NCI-H510A (cell line): ENCODE data around the gene SENP7.
"Not testable (repeated sequence)": the region's sequence is repeated elsewhere in the genome, so short reads cannot be mapped to it uniquely, and the experiment has no call there.

ENCODE experiments used
- DNase-seq: peaks from one replicate; lab custom pipeline; 2025; lab: John Stamatoyannopoulos, UW

SENP7 gene

GRCh38 chr3:101329016-101329673 is 183.9 kb downstream of the SENP7 start:
- no peak for DNase-seq

- no peak for DNase-seq
These were observed 187.4 kb downstream of the SENP7 start for GRCh38 chr3:101325393-101326134.

- no peak for DNase-seq
These were observed 192.5 kb downstream of the SENP7 start, which contains the start of gene IMPG2 for GRCh38 chr3:101320475-101320874. Gene IMPG2 (minus strand): TSS chr3:101320575. CDS start chr3:101320372, 203 bp downstream.

DNA sequence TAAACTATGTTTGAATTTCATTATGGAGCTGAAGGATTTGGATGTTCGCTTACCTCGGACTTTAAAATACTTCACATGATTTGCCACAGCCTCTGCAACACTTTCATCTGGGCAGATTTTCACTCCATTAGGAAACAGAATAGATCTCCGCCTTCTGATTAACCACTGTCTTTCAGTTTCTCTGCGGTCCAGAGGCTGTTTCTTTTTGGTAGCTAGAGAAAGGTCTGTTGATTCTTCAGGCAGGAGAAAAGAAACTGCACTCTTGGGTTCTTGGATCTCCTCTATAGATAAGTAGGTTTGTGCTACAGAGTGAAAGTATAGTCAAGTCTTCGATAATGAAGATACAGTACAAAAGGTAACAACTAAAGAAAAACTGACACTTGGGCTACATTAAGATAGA is 193.5 kb downstream of the SENP7 start:
- DNase-seq = no peak

GRCh38 chr3:101312545-101312944 is 200.5 kb downstream of the SENP7 start:
- DNase-seq = no peak

DNA sequence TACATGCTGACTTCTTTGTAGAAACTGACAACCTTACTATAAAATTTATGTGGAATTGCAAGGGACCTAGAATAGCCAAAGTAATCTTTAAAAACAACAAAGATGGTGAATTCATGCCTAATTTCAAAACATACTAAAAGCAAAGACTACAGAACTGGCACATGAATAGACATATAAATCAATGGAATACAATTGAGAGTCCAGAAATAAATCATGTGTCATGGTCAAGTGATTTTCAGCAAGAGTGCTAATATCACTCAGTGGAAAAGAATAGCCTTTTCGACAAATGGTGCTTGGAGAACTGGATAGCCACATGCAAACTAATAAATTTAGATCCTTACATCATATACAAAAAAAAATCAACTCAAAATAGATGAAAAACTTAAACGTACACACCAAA is 201.3 kb downstream of the SENP7 start:
- DNase-seq = no peak

DNA sequence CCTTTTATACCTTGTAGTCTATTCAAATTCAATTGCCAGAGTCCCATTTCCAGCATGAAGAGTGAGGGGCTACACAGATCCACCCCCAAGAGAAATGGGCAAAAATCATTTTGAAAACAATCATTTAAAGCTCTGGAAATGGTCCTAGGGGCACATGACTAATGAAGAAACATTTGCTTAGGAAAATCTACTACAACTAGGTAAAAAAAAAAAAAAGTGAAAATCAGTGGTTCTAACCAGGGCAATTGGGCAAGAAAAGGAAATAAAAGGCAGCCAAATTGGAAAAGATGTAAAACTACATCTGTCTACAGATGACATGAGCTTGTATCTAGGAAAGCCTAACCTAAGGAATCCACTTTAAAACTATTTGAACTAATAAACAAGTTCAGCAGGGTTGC is 202.0 kb downstream of the SENP7 start:
- no peak for DNase-seq

DNA sequence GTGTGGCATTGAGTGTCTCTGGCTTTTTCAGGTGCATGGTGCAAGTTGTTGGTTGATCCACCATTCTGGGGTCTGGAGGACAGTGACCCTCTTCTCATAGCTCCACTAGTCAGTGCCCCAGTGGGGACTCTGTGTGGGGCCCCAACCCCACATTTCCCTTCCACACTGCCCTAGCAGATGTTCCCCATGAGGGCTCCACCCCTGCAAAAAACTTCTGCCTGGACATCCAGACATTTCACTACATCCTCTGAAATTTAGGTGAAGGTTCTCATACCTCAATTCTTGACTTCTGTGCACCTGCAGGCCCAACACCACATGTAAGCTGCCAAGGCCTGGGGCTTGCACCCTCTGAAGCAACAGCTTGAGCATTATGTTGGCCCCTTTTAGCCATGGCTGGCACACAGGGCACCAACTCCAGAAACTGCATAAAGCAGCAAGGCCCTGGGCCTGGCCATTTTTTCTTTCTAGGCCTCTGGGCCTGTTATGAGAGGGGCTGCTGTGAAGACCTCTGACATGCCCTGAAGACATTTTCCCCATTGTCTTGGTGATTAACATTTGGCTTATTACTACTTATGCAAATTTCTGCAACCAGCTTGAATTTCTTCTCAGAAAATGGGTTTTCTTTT is 204.8 kb downstream of the SENP7 start:
- DNase-seq = not testable (repeated sequence)

DNA sequence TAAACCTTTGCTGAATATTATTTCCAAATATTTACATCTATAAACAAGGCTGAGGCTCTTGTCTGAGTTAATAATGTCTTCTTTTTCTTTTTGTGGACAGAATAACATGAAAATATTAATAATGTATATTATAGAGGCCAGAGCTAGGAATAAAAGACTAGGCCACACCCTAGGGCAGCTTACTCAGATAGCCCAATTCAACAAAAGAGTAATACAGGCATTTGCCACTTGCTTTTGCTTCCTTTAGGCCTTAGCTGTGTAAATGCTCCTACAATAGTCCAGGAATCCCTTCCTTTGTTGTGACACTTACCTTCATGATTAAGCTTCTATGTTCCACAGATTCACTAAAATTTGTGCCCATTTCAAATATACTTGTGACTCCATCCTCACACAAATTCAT is 209.2 kb downstream of the SENP7 start:
- no peak for DNase-seq

- no peak for DNase-seq
These were observed 209.8 kb downstream of the SENP7 start for GRCh38 chr3:101303089-101303731.

DNA sequence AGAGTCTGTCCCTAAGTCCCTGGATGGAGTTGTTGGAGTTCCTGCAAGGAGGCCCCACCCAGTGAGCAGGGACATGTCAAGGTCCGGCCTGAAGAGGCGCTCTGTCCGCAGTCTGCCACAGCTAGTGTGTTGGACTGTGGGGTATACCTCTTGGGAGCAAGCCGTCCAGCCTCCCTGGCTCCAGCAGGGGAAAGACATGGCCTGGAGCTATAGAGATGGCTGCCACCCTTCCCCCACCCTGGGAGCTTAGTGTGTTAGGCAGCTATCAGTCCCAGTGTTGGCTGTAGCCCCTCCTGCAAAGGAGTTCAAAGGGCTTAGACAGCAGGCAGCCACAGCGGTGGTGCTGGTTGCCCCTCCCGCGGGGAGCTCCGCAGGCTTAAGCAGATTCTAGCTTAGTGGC is 212.9 kb downstream of the SENP7 start:
- DNase-seq = no peak

DNA sequence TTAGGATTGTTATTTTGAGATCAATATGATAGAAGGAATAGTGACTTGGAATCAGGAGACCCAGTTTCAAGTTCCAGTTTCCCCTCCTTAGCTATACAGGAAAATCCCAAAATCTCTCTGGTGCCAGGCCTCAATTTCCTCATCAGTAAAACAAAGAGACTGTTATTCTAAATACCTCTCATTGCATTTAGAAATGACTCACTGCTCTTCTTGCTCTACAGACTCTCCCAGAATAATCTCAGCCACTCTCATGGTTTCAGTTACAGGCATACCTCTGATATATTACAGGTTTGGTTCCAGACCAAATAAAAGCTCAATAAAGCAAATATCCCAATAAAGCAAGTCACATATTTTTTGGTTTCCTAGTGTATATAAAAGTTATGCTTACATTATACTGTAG is 221.0 kb downstream of the SENP7 start:
- DNase-seq = no peak

- no peak for DNase-seq
These were observed 224.7 kb downstream of the SENP7 start for GRCh38 chr3:101288294-101288693.

GRCh38 chr3:101284757-101285156 is 228.3 kb downstream of the SENP7 start:
- no peak for DNase-seq

DNA sequence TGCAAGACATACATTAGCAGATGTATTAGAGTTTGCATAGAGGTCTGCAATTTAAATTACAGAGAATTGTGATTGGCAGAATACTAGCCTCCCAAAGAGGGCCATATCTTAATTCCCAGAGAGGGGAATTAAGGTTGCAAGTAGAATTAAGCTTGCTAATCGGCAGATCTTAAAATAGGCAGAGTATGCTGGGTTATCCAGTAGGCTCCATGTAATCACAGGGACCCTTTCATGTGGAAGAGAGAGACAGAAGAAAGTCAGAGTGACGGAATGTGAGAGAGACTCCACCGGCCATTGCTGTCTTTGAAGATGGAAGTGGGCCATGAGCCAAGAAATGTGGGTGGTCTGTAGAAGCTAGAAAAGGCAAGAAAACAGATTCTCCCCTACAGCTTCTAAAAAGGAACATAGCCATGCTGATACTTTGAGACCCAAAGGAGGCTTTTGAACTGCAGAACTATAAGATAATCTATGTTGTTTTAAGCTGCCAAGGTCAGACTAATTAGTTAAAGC is 231.4 kb downstream of the SENP7 start:
- no peak for DNase-seq

DNA sequence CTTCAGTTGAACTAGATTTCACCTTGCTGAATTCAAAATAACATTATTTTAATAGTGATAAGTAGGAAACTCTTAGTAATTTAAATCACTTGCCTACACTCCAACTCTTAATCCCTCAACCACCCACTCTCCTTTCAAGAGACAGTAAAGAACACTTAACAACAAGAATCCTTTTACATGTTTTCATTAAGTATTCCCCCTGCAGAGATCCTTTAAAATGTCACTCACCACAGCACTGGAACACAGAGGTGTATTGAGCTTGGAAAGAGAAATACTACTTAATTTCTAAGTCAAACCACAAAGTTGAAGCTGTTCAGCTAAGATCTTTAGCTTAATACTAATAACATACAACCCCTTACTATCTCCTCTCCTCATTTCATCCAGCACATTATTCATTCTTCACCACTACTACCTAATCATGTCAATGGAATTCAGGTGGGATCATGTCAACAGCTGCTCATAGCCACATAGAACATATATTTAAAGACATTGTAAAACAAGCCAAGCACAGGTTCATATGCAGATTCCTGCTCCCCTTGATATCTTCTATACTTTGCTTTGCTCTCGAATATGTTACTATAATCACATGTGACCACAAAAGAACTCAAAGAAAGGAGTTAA is 233.1 kb downstream of the SENP7 start:
- DNase-seq = no peak

GRCh38 chr3:101279162-101279561 is 233.8 kb downstream of the SENP7 start:
- no peak for DNase-seq

GRCh38 chr3:101278727-101279126 is 234.3 kb downstream of the SENP7 start:
- DNase-seq = no peak
